SK-N-SH (cell line): ENCODE measurements around the gene OR5K1. TPM values are rescaled to one million over a fixed set of nuclear protein-coding genes. Genes with fewer than 3 reads are reported as not detected.
A peak's percentile ranks its signal among the peaks of the same experiment; 100 is the strongest.

Experiments
- CTCF ChIA-PET: fragments of 300-600, 350-600 bp; formaldehyde crosslinking; extraction: SDS; loops from one replicate; lab custom pipeline; 2021; lab: Yijun Ruan, JAX
- POLR2A ChIA-PET: fragments of 350-600 bp; sonication (Branson Sonifier 250); formaldehyde crosslinking; extraction: SDS; loops from one replicate; lab custom pipeline; 2020; ENCODE audit warnings: antibody characterized with exemption, inconsistent platforms; lab: Yijun Ruan, JAX
- DNase-seq: peaks from one replicate; pipeline ENCODE4 v3.0.0; 2012
- H2AFZ ChIP-seq: fragments of 200-600 bp; sonication (generic); 2 replicates; pipeline ENCODE4 v1.8.1; 2016; ENCODE audit warnings: antibody characterized with exemption, mild to moderate bottlenecking, low read depth
- H3F3A ChIP-seq: fragments of 200-600 bp; sonication (generic); replicated peaks from 2 replicates; pipeline ENCODE3; 2016; ENCODE audit warnings: antibody characterized with exemption, mild to moderate bottlenecking; ENCODE audit not compliant: insufficient read depth
- H3K27ac ChIP-seq, 2 experiments: fragments of 200-500 bp in 1 of 2; fragments of 200-600 bp in 1 of 2; sonication (Bioruptor generic) in 1 of 2; sonication (generic), shearing (Covaris generic) in 1 of 2; 2 replicates each; pipeline versions ENCODE4 v1.5.1 to v1.6.1; 2014 to 2016; ENCODE audit warnings: low read depth in 2 of 2, inconsistent platforms in 1 of 2, low read length in 1 of 2, mild to moderate bottlenecking in 1 of 2, mixed read lengths in 1 of 2
- H3K27me3 ChIP-seq: fragments of 200-600 bp; sonication (generic), shearing (Covaris generic); 2 replicates; pipeline ENCODE4 v1.6.1; 2016; ENCODE audit warnings: mixed run types; ENCODE audit not compliant: insufficient read depth
- H3K36me3 ChIP-seq, 2 experiments: fragments of 200-500 bp in 1 of 2; fragments of 200-600 bp in 1 of 2; sonication (Bioruptor generic) in 1 of 2; sonication (generic) in 1 of 2; replicated peaks in 1 of 2; 2 replicates each; pipeline versions ENCODE3 to v1.5.1; 2014 to 2016; ENCODE audit warnings: low read length in 1 of 2, mild to moderate bottlenecking in 1 of 2; ENCODE audit not compliant: insufficient read depth in 2 of 2, control insufficient read depth in 1 of 2
- H3K4me1 ChIP-seq, 2 experiments: fragments of 200-500 bp in 1 of 2; fragments of 200-600 bp in 1 of 2; sonication (Bioruptor generic) in 1 of 2; sonication (generic), shearing (Covaris generic) in 1 of 2; 2 replicates each; pipeline versions ENCODE4 v1.5.1 to v1.6.1; 2014 to 2016; ENCODE audit warnings: low read depth in 1 of 2, low read length in 1 of 2, mixed run types in 1 of 2; ENCODE audit not compliant: insufficient read depth in 2 of 2, control insufficient read depth in 1 of 2
- H3K4me2 ChIP-seq: fragments of 200-600 bp; sonication (generic), shearing (Covaris generic); 2 replicates; pipeline ENCODE4 v1.6.1; 2017; ENCODE audit warnings: mixed run types
- H3K4me3 ChIP-seq, 2 experiments: fragments of 200-500 bp in 1 of 2; fragments of 200-600 bp in 1 of 2; sonication (Bioruptor generic) in 1 of 2; sonication (generic), shearing (Covaris generic) in 1 of 2; 2 replicates each; pipeline versions ENCODE4 v1.5.1 to v1.8.1; 2014 to 2016; ENCODE audit warnings: low read depth in 2 of 2, inconsistent platforms in 1 of 2, low read length in 1 of 2, mild to moderate bottlenecking in 1 of 2, mixed read lengths in 1 of 2, moderate library complexity in 1 of 2
- H3K79me2 ChIP-seq: fragments of 200-600 bp; sonication (generic); 2 replicates; pipeline ENCODE4 v1.8.1; 2017; ENCODE audit warnings: mild to moderate bottlenecking; ENCODE audit not compliant: insufficient read depth
- H3K9ac ChIP-seq: fragments of 200-600 bp; sonication (generic); 2 replicates; pipeline ENCODE4 v1.6.1; 2017; ENCODE audit warnings: mixed run types
- H3K9me2 ChIP-seq: fragments of 200-600 bp; sonication (generic); 2 replicates; pipeline ENCODE4 v1.6.1; 2017; ENCODE audit warnings: mixed run types
- H3K9me3 ChIP-seq: fragments of 200-600 bp; sonication (generic); 2 replicates; pipeline ENCODE4 v1.6.1; 2017; ENCODE audit warnings: mixed run types, mild to moderate bottlenecking, moderate library complexity
- H4K20me1 ChIP-seq: fragments of 200-600 bp; sonication (generic); 2 replicates; pipeline ENCODE4 v1.6.1; 2017; ENCODE audit warnings: mild to moderate bottlenecking, mixed run types; ENCODE audit not compliant: insufficient read depth
- CHD2 ChIP-seq: fragments of 150-350 bp; IDR thresholded peaks from 2 replicates; pipeline ENCODE4 v1.6.1; 2018; ENCODE audit warnings: low read length; ENCODE audit not compliant: partially characterized antibody
- CTCF ChIP-seq: fragments of 200-600 bp; sonication (generic); IDR thresholded peaks from 2 replicates; pipeline ENCODE4 v1.6.1; 2017; ENCODE audit warnings: antibody characterized with exemption, mild to moderate bottlenecking, moderate library complexity
- ELF1 ChIP-seq: IDR thresholded peaks from 2 replicates; pipeline ENCODE4 v1.4.0; 2012
- EP300 ChIP-seq, 2 experiments: IDR thresholded peaks; 2 replicates each; pipeline versions ENCODE4 v1.4.0 to v1.6.1; 2012; ENCODE audit warnings: borderline replicate concordance in 1 of 2, low read depth in 1 of 2, low read length in 1 of 2
- EZH2phosphoT487 ChIP-seq: fragments of 200-600 bp; sonication (generic); IDR thresholded peaks from 2 replicates; pipeline ENCODE4 v1.6.1; 2017; ENCODE audit warnings: low read depth, mixed run types, mild to moderate bottlenecking, antibody characterized with exemption, moderate library complexity, borderline replicate concordance
- FOSL2 ChIP-seq: IDR thresholded peaks from 2 replicates; pipeline ENCODE4 v1.4.0; 2012; ENCODE audit warnings: low read depth, mild to moderate bottlenecking, moderate library complexity, borderline replicate concordance
- FOXM1 ChIP-seq: IDR thresholded peaks from 2 replicates; pipeline ENCODE4 v1.4.0; 2012; ENCODE audit warnings: low read depth, mild to moderate bottlenecking
- MXI1 ChIP-seq: IDR thresholded peaks from 2 replicates; pipeline ENCODE4 v1.6.1; 2012; ENCODE audit warnings: mild to moderate bottlenecking, low read depth, low read length, improper control_type of control experiment
- NFIC ChIP-seq: IDR thresholded peaks from 2 replicates; pipeline ENCODE4 v1.4.0; 2012; ENCODE audit warnings: borderline replicate concordance
- NRF1 ChIP-seq: IDR thresholded peaks from 2 replicates; pipeline ENCODE4 v1.6.1; 2012; ENCODE audit warnings: low read depth, mild to moderate bottlenecking, low read length
- PBX3 ChIP-seq: IDR thresholded peaks from 2 replicates; pipeline ENCODE4; 2012
- POLR2AphosphoS5 ChIP-seq: IDR thresholded peaks from 2 replicates; pipeline ENCODE4 v1.6.1; 2012; ENCODE audit warnings: low read depth, low read length
- REST ChIP-seq: IDR thresholded peaks from 2 replicates; pipeline ENCODE4 v1.6.1; 2012; ENCODE audit warnings: mild to moderate bottlenecking, low read depth, low read length, moderate library complexity
- RFX5 ChIP-seq: IDR thresholded peaks from 2 replicates; pipeline ENCODE4 v1.6.1; 2012; ENCODE audit warnings: mild to moderate bottlenecking, improper control_type of control experiment, low read length
- SIN3A ChIP-seq: IDR thresholded peaks from 2 replicates; pipeline ENCODE4 v1.6.1; 2012; ENCODE audit warnings: low read depth, mild to moderate bottlenecking, low read length, moderate library complexity, borderline replicate concordance
- SMC3 ChIP-seq: IDR thresholded peaks from 2 replicates; pipeline ENCODE4 v1.6.1; 2012; ENCODE audit warnings: low read depth, low read length, improper control_type of control experiment
- TAF1 ChIP-seq: IDR thresholded peaks from 2 replicates; pipeline ENCODE4 v1.6.1; 2012; ENCODE audit warnings: low read depth, mild to moderate bottlenecking, low read length, moderate library complexity, borderline replicate concordance
- TCF12 ChIP-seq: IDR thresholded peaks from 2 replicates; pipeline ENCODE4 v1.4.0; 2012
- TEAD4 ChIP-seq: IDR thresholded peaks from 2 replicates; pipeline ENCODE4 v1.4.0; 2012; ENCODE audit warnings: mild to moderate bottlenecking, borderline replicate concordance; ENCODE audit not compliant: insufficient read depth
- USF2 ChIP-seq: fragments of 150-350 bp; IDR thresholded peaks from 2 replicates; pipeline ENCODE4 v1.6.1; 2017; ENCODE audit warnings: antibody characterized with exemption, low read length, low read depth, borderline replicate concordance
- YY1 ChIP-seq: IDR thresholded peaks from 2 replicates; pipeline ENCODE4 v1.4.0; 2012; ENCODE audit warnings: low read depth, mild to moderate bottlenecking
- WGBS: methylation state at CpG from one replicate; pipeline ENCODE4 v1.1.6; 2017; ENCODE audit warnings: low lambda C conversion rate; 5-methylcytosine and 5-hydroxymethylcytosine counted together
- polyA plus RNA-seq, 3 experiments: library from polyadenylated mRNA; depleted of rRNA; stranded (reverse); fragments of >200 nt; gene quantifications; 2 replicates each; pipeline ENCODE4 v1.2.3, GENCODE V29; 2012

Gene OR5K1
- polyA plus RNA-seq, 1 of the 3 experiments (the other 2 are of a cell fraction), result not detected

- no peak for TF ChIP-seq EZH2phosphoT487
- no peak for TF ChIP-seq TAF1
- TF ChIP-seq CTCF, result no peak
- no peak for TF ChIP-seq SIN3A
- no peak for TF ChIP-seq TCF12
- TF ChIP-seq SMC3, result no peak
- no peak for TF ChIP-seq PBX3
- TF ChIP-seq FOXM1, result no peak
- no peak for TF ChIP-seq EP300 (IDR thresholded peaks at IDR 0.05; ENCODE audit: borderline replicate concordance in 1 of 2, low read depth in 1 of 2, low read length in 1 of 2)
- TF ChIP-seq MXI1, result no peak
- no peak for TF ChIP-seq YY1
- no peak for TF ChIP-seq CHD2
Observed at GRCh38 chr3:98519351-98519750, 56.4 kb downstream of the OR5K1 start (continued).

GRCh38 chr3:98521897-98522543 is 59.0 kb downstream of the OR5K1 start:
- H4K20me1 ChIP-seq, result no peaks in the 10 kb centered on the region; the same call in 1 of the 2 replicates
- peaks cover 14% of the 10 kb centered on the region for H3F3A ChIP-seq
- peak overlapping the region; percentile 80 for H3K9ac ChIP-seq
- H3K9me2 ChIP-seq, result no peaks in the 10 kb centered on the region
- peak overlapping the region; percentile 61; the same call in 1 of the 2 replicates for H2AFZ ChIP-seq
- no peaks in the 10 kb centered on the region for H3K27me3 ChIP-seq
- ChIA-PET CTCF (interaction anchor here (1.6 kb wide), 1 partner anchor 80 kb away, joined by 5 read pairs; no protein-coding TSS in a partner anchor), POLR2A (interaction anchor here (1.2 kb wide), 1 partner anchor 71 kb away, joined by 10 read pairs; the partner anchor contains the start of gene CPOX)
- WGBS, result 2% methylated on average over 16 of the region's 16 CpGs
- H3K9me3 ChIP-seq, result no peaks in the 10 kb centered on the region
- peaks cover 40% of the 10 kb centered on the region for H3K79me2 ChIP-seq
- peak overlapping the region; percentile 84 for H3K4me3 ChIP-seq
- H3K4me1 ChIP-seq, result peaks cover 0 to 7% of the 10 kb centered on the region in 2 experiments; a peak in 2 of 4 replicates
- H3K36me3 ChIP-seq, result peaks cover 38% of the 10 kb centered on the region in 2 experiments
- peak overlapping the region; percentile 79 to 90 for H3K27ac ChIP-seq
- DNase-seq, result peak; percentile 27
- peak overlapping the region; percentile 75 for H3K4me2 ChIP-seq
- TF ChIP-seq EP300 (IDR thresholded peaks at IDR 0.05; ENCODE audit: borderline replicate concordance in 1 of 2, low read depth in 1 of 2, low read length in 1 of 2) (no peak), SIN3A (peak; percentile 41; the same call in 1 of the 2 replicates), ELF1 (no peak), TEAD4 (no peak), REST (peak; percentile 78), NRF1 (no peak), USF2 (no peak), PBX3 (no peak), YY1 (peak; percentile 61; the same call in 1 of the 2 replicates), RFX5 (no peak), FOSL2 (0 out of 2 replicates have a peak, but pooled peaks have one; percentile 12), NFIC (no peak), POLR2AphosphoS5 (no peak), MXI1 (peak; percentile 80)
